SK-N-SH treated with all-trans-retinoic acid at 6 μM for 48 hours (cell line): Measurements from ENCODE around the gene WWP2.

Source experiments
- ATAC-seq: fragments of 200-7000 bp; cut with Tn5 transposase; 3 replicates; pipeline ENCODE4 v1.9.1; 2020; ENCODE audit warnings: mild to moderate bottlenecking, moderate library complexity
- ARNTL ChIP-seq: fragments of 450-650 bp; formaldehyde crosslinking; IDR thresholded peaks from 2 replicates; pipeline ENCODE4 v1.5.0; 2020; ENCODE audit warnings: low read depth, mild to moderate bottlenecking, moderate library complexity, borderline replicate concordance
- BACH2 ChIP-seq: fragments of 250-450 bp; sonication (Bioruptor Pico); IDR thresholded peaks from 2 replicates; pipeline ENCODE4 v1.9.0; 2021; ENCODE audit warnings: mild to moderate bottlenecking, borderline replicate concordance
- CREB5 ChIP-seq: fragments of 250-450 bp; sonication (Bioruptor Pico); IDR thresholded peaks from 2 replicates; pipeline ENCODE4 v1.5.1; 2020; ENCODE audit warnings: low read depth, mild to moderate bottlenecking, moderate library complexity
- CSDC2 ChIP-seq: fragments of 250-450 bp; sonication (Bioruptor Pico); IDR thresholded peaks from 2 replicates; pipeline ENCODE4 v1.5.0; 2020; ENCODE audit warnings: mild to moderate bottlenecking, moderate library complexity
- CSRNP3 ChIP-seq: fragments of 250-450 bp; sonication (Bioruptor Pico); IDR thresholded peaks from 2 replicates; pipeline ENCODE4 v1.5.1; 2021; ENCODE audit warnings: mild to moderate bottlenecking, moderate library complexity
- ESRRG ChIP-seq: fragments of 250-450 bp; sonication (Bioruptor Pico); IDR thresholded peaks from 2 replicates; pipeline ENCODE4 v1.6.1; 2021; ENCODE audit warnings: mild to moderate bottlenecking
- GLIS3 ChIP-seq: fragments of 250-450 bp; sonication (Bioruptor Pico); IDR thresholded peaks from 2 replicates; pipeline ENCODE4 v1.5.0; 2020; ENCODE audit warnings: mild to moderate bottlenecking, moderate library complexity
- ISL1 ChIP-seq: fragments of 250-450 bp; sonication (Bioruptor Pico); IDR thresholded peaks from 2 replicates; pipeline ENCODE4 v2.1.2; 2022; ENCODE audit warnings: mild to moderate bottlenecking, moderate library complexity
- OSR1 ChIP-seq: fragments of 250-450 bp; sonication (Bioruptor Pico); IDR thresholded peaks from 2 replicates; pipeline ENCODE4 v1.8.0; 2022; ENCODE audit warnings: moderate library complexity, mild to moderate bottlenecking, inconsistent platforms
- PATZ1 ChIP-seq: fragments of 250-450 bp; sonication (Bioruptor Pico); IDR thresholded peaks from 2 replicates; pipeline ENCODE4 v1.8.0; 2020; ENCODE audit warnings: mild to moderate bottlenecking, moderate library complexity, borderline replicate concordance
- POU6F1 ChIP-seq: fragments of 250-450 bp; sonication (Bioruptor Pico); IDR thresholded peaks from 2 replicates; pipeline ENCODE4 v1.8.0; 2021; ENCODE audit warnings: low read depth, mild to moderate bottlenecking, moderate library complexity, borderline replicate concordance
- PPARA ChIP-seq: fragments of 250-450 bp; sonication (Bioruptor Pico); IDR thresholded peaks from 2 replicates; pipeline ENCODE4 v1.5.0; 2020; ENCODE audit warnings: mild to moderate bottlenecking, borderline replicate concordance
- RARB ChIP-seq: fragments of 250-450 bp; sonication (Bioruptor Pico); IDR thresholded peaks from 2 replicates; pipeline ENCODE4 v1.8.0; 2021; ENCODE audit warnings: mild to moderate bottlenecking, moderate library complexity
- SNAI2 ChIP-seq: fragments of 250-450 bp; sonication (Bioruptor Pico); IDR thresholded peaks from 2 replicates; pipeline ENCODE4 v1.5.0; 2020; ENCODE audit warnings: mild to moderate bottlenecking, moderate library complexity
- TCF4 ChIP-seq: fragments of 250-450 bp; sonication (Bioruptor Pico); IDR thresholded peaks from 2 replicates; pipeline ENCODE4 v1.8.0; 2021; ENCODE audit warnings: mild to moderate bottlenecking, moderate library complexity, borderline replicate concordance
- TOX ChIP-seq: fragments of 250-450 bp; sonication (Bioruptor Pico); IDR thresholded peaks from 2 replicates; pipeline ENCODE4 v1.8.0; 2021; ENCODE audit warnings: mild to moderate bottlenecking, moderate library complexity, borderline replicate concordance
- TSHZ2 ChIP-seq: fragments of 250-450 bp; sonication (Bioruptor Pico); IDR thresholded peaks from 2 replicates; pipeline ENCODE4 v1.5.0; 2020; ENCODE audit warnings: mild to moderate bottlenecking, moderate library complexity
- ZC3H10 ChIP-seq: fragments of 250-450 bp; sonication (Bioruptor Pico); IDR thresholded peaks from 2 replicates; pipeline ENCODE4 v1.5.1; 2021; ENCODE audit warnings: mild to moderate bottlenecking, moderate library complexity
- ZFP3 ChIP-seq: fragments of 250-450 bp; sonication (Bioruptor Pico); IDR thresholded peaks from 2 replicates; pipeline ENCODE4 v1.5.0; 2020; ENCODE audit warnings: mild to moderate bottlenecking, moderate library complexity
- ZFP30 ChIP-seq: fragments of 450-650 bp; formaldehyde crosslinking; IDR thresholded peaks from 2 replicates; pipeline ENCODE4 v1.5.0; 2022; ENCODE audit warnings: mild to moderate bottlenecking, moderate library complexity
- ZNF565 ChIP-seq: fragments of 450-650 bp; formaldehyde crosslinking; conservative IDR thresholded peaks from 2 replicates; pipeline ENCODE4 v1.5.0; 2020; ENCODE audit warnings: low read depth, mild to moderate bottlenecking, moderate library complexity
- ZNF70 ChIP-seq: fragments of 450-650 bp; formaldehyde crosslinking; IDR thresholded peaks from 2 replicates; pipeline ENCODE4 v1.5.0; 2020; ENCODE audit warnings: mild to moderate bottlenecking, moderate library complexity
- ZNF8 ChIP-seq: fragments of 450-650 bp; formaldehyde crosslinking; IDR thresholded peaks from 2 replicates; pipeline ENCODE4 v1.5.0; 2020; ENCODE audit warnings: mild to moderate bottlenecking, moderate library complexity

Gene WWP2

GRCh38 chr16:69888005-69888590 is 126.0 kb downstream of the WWP2 start:
- no peak for ATAC-seq
- TF ChIP-seq ARNTL (CRISPR knock-in tag) (no peak), CSRNP3 (CRISPR knock-in tag) (no peak), RARB (CRISPR knock-in tag) (no peak), ZFP3 (no peak), BACH2 (CRISPR knock-in tag) (no peak), CREB5 (CRISPR knock-in tag) (no peak), PPARA (CRISPR knock-in tag) (no peak), GLIS3 (CRISPR knock-in tag) (no peak), ZNF70 (CRISPR knock-in tag) (no peak), ZC3H10 (CRISPR knock-in tag) (no peak), TOX (CRISPR knock-in tag) (no peak), PATZ1 (CRISPR knock-in tag) (no peak), SNAI2 (CRISPR knock-in tag) (no peak), ZNF8 (CRISPR knock-in tag) (no peak), ISL1 (CRISPR knock-in tag) (no peak), ZNF565 (CRISPR knock-in tag) (no peak), ESRRG (CRISPR knock-in tag) (no peak), POU6F1 (CRISPR knock-in tag) (no peak), TCF4 (CRISPR knock-in tag) (no peak), ZFP30 (no peak)

GRCh38 chr16:69889295-69889964 is 127.3 kb downstream of the WWP2 start:
- no peak for ATAC-seq
- TF ChIP-seq CSDC2 (CRISPR knock-in tag) (no peak), ZNF565 (CRISPR knock-in tag) (no peak), OSR1 (CRISPR knock-in tag) (no peak), PPARA (CRISPR knock-in tag) (no peak), ISL1 (CRISPR knock-in tag) (no peak), ZFP3 (no peak), SNAI2 (CRISPR knock-in tag) (no peak), CSRNP3 (CRISPR knock-in tag) (no peak), RARB (CRISPR knock-in tag) (no peak), CREB5 (CRISPR knock-in tag) (no peak), TSHZ2 (CRISPR knock-in tag) (no peak), ZNF8 (CRISPR knock-in tag) (no peak), ZFP30 (no peak), ZNF70 (CRISPR knock-in tag) (no peak), ESRRG (CRISPR knock-in tag) (no peak), TCF4 (CRISPR knock-in tag) (no peak), PATZ1 (CRISPR knock-in tag) (no peak)
